Measurements from ENCODE around the gene HAO1.

Gene HAO1

DNA sequence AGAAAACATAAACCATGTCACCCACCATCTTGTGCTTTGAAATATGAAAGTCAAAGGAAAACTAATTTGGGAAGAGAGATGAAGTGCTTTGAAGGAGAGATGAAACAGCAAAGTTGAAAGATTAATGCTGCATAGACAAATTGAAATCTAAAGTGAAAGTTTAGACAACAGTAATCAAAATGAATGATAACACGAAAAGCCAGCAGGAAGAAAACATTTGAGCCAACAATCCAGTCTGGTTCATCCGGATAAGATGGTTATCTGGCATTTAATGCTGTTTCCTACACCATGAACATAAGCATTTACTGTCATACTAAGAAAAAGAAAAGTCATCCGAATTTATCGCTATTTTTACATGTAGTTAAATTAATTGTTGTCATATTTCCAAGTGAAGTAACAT is 595 bp downstream of the HAO1 start:
- H3K27ac ChIP-seq, result no peak overlapping the region
- H3K27me3 ChIP-seq, result no peaks in the 10 kb centered on the region
- TF ChIP-seq, protein P1, sequence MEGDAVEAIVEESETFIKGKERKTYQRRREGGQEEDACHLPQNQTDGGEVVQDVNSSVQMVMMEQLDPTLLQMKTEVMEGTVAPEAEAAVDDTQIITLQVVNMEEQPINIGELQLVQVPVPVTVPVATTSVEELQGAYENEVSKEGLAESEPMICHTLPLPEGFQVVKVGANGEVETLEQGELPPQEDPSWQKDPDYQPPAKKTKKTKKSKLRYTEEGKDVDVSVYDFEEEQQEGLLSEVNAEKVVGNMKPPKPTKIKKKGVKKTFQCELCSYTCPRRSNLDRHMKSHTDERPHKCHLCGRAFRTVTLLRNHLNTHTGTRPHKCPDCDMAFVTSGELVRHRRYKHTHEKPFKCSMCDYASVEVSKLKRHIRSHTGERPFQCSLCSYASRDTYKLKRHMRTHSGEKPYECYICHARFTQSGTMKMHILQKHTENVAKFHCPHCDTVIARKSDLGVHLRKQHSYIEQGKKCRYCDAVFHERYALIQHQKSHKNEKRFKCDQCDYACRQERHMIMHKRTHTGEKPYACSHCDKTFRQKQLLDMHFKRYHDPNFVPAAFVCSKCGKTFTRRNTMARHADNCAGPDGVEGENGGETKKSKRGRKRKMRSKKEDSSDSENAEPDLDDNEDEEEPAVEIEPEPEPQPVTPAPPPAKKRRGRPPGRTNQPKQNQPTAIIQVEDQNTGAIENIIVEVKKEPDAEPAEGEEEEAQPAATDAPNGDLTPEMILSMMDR (IDR thresholded peaks at IDR 0.05), result no peak
- DNase-seq, result no peak
- H3K36me3 ChIP-seq, result no peaks in the 10 kb centered on the region
- H3K9me3 ChIP-seq, result no peaks in the 10 kb centered on the region
- peaks cover 0 to 11% (median 1%) of the 10 kb centered on the region in 4 donors for H3K4me1 ChIP-seq
- intact Hi-C loops (cut with DNase I; ENCODE audit: low total_unique reads), result no loop called here
- no peak overlapping the region for H3K4me3 ChIP-seq

DNA sequence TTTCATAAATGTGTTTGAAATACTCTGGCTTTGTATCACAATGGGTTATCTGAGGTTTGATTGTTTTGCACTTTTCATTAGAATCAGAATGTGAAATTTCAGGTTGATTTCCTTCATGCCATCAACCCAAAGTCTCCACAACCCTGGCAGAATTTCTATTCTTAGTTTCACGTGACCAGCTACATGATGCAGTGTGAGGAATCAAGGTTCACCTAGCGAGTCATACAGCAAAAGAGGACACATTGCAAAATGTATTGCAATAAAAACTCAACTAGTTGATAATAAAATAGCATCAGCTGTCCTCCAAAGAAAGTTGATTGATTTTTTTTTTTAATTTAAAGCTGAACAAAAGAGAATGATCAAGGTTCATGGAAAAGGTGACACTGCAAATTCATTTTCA is 2.2 kb downstream of the HAO1 start:
- H3K4me3 ChIP-seq, result no peak overlapping the region
- DNase-seq, result no peak

DNA sequence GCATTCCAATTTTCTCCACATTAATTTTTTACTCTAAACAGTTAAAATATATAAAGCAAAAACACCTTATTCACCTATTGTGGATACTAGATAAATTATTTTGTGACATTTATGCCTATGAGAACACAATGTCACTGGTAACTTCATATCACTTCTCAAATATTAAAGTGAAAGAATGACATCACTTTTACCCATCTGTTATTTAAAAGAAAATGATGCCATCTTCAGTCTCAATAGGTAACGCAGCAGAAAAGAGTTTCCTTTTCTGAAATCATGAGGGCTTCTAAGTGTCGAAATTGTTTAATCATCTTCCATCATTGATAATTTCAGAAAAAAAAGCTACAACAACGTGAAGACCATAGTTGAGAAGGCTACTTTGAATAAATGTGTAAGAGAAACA is 2.9 kb downstream of the HAO1 start:
- no peak overlapping the region for H3K4me3 ChIP-seq

More for the DNA sequence above, 2.2 kb downstream of the HAO1 start:
- TF ChIP-seq, protein P1 (IDR thresholded peaks at IDR 0.05), result no peak
- H3K36me3 ChIP-seq, result no peaks in the 10 kb centered on the region
- H3K27me3 ChIP-seq, result no peaks in the 10 kb centered on the region
- H3K9me3 ChIP-seq, result no peaks in the 10 kb centered on the region
- H3K4me1 ChIP-seq, result peaks cover 0 to 11% (median 1%) of the 10 kb centered on the region in 4 donors
- intact Hi-C loops (cut with DNase I; ENCODE audit: low total_unique reads), result no loop called here
- H3K27ac ChIP-seq, result no peak overlapping the region

DNA sequence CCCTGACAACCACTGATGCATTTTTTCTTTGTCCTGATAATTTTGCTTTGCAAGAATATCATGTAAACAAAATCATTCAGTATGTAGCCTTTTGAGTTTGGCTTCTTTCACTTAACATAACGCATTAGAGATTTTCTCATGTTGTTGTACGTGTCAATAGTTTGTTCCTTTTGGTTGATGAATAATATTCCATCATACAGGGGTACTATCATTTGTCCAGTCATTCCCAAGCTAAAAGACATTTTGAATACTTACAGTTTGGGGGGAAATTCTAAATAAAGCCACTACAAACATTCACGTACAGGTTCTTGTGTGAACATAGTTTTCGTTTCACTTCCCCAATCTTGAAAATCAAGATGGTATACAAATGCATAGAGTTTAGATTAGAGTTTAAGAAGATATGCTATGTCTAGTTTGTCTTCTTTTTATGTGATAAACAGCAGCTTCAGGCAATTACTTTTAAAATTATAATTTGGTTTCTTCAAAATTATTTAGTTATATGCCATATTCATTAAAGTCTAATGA is 5.2 kb downstream of the HAO1 start:
- H3K27ac ChIP-seq, result no peak overlapping the region
- no peaks in the 10 kb centered on the region for H3K9me3 ChIP-seq
- TF ChIP-seq, protein P1 (IDR thresholded peaks at IDR 0.05), result no peak
- no peaks in the 10 kb centered on the region for H3K36me3 ChIP-seq
- peaks cover 0 to 11% (median 1%) of the 10 kb centered on the region in 4 donors for H3K4me1 ChIP-seq
- no peaks in the 10 kb centered on the region for H3K27me3 ChIP-seq
- no peak for DNase-seq
- no peak overlapping the region for H3K4me3 ChIP-seq
- intact Hi-C loops (cut with DNase I; ENCODE audit: low total_unique reads), result no loop called here

More for the DNA sequence above, 2.9 kb downstream of the HAO1 start:
- TF ChIP-seq, protein P1 (IDR thresholded peaks at IDR 0.05), result no peak
- DNase-seq, result no peak
- no peaks in the 10 kb centered on the region for H3K36me3 ChIP-seq
- H3K4me1 ChIP-seq, result peaks cover 0 to 11% (median 1%) of the 10 kb centered on the region in 4 donors
- H3K9me3 ChIP-seq, result no peaks in the 10 kb centered on the region
- no peaks in the 10 kb centered on the region for H3K27me3 ChIP-seq
- intact Hi-C loops (cut with DNase I; ENCODE audit: low total_unique reads), result no loop called here
- H3K27ac ChIP-seq, result no peak overlapping the region

DNA sequence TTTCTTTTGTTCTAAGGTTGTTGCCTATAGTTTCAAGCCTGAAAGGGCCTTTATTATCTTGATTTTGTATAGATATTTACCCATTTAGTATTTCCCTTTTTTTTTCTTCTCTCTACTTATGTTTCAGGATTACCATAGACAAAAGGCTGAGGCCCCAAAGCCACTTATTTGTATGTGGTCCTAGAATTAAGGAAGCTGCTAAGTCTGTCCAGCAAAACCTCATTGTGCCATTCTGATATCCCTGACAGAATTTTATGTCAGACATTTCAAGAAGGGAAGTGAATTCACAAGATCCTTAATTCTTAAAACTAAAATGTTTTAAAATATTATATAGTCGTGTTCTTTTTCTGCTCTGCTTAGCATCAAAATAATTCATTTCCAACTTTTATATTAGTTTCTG is 6.9 kb downstream of the HAO1 start:
- H3K9me3 ChIP-seq, result no peaks in the 10 kb centered on the region
- H3K27me3 ChIP-seq, result no peaks in the 10 kb centered on the region
- no peak for DNase-seq
- intact Hi-C loops (cut with DNase I; ENCODE audit: low total_unique reads), result no loop called here
- TF ChIP-seq, protein P1 (IDR thresholded peaks at IDR 0.05), result no peak
- H3K36me3 ChIP-seq, result no peaks in the 10 kb centered on the region
- no peak overlapping the region for H3K4me3 ChIP-seq
- peaks cover 0 to 11% (median 1%) of the 10 kb centered on the region in 4 donors for H3K4me1 ChIP-seq
- no peak overlapping the region for H3K27ac ChIP-seq

DNA sequence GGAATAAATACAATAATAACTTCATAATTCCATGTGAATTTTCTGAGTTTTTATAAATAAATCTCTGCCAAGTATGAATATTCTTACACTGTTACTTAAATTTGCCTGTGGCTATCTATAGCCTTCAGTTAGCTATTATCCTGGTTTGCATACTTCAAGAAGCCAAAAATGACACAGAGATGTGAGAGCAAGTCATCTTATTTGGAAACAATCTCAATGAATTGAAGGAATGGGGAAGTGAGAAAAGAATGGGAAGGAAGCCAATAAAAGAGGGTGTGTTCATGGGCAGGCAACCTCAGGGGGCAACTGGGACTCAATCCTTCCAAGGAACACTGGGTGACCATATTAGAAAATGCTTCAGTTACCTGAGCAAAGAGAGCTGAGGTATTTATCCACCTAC is 9.9 kb downstream of the HAO1 start:
- Histone ChIP-seq H3K27ac (no peak overlapping the region), H3K9me3 (no peaks in the 10 kb centered on the region), H3K4me3 (no peak overlapping the region), H3K27me3 (no peaks in the 10 kb centered on the region), H3K36me3 (no peaks in the 10 kb centered on the region), H3K4me1 (peaks cover 0 to under 1% (median 0%) of the 10 kb centered on the region in 4 donors)
- no peak for DNase-seq
- intact Hi-C loops (cut with DNase I; ENCODE audit: low total_unique reads), result no loop called here
- TF ChIP-seq, protein P1 (IDR thresholded peaks at IDR 0.05), result no peak
